H9 (cell line): ENCODE data around the gene USP46. TPM values are rescaled to one million over a fixed set of nuclear protein-coding genes. Genes with fewer than 3 reads are reported as not detected.

Source experiments
- DNase-seq: peaks from one replicate; pipeline ENCODE4 v3.0.0-alpha.2; 2017
- H2AFZ ChIP-seq: one replicate; pipeline ENCODE4 v1.6.1; 2013; ENCODE audit warnings: mild to moderate bottlenecking, low read length, control low read depth, moderate library complexity
- H2AK5ac ChIP-seq: 2 replicates; pipeline ENCODE4 v1.6.1; 2013; ENCODE audit warnings: low read length, control low read depth, mixed read lengths; ENCODE audit not compliant: insufficient read length
- H2BK120ac ChIP-seq: one replicate; pipeline ENCODE4 v1.6.1; 2013; ENCODE audit warnings: low read depth, mild to moderate bottlenecking, low read length, control low read depth, inconsistent platforms; ENCODE audit not compliant: poor library complexity, severe bottlenecking
- H2BK12ac ChIP-seq: 2 replicates; pipeline ENCODE4 v1.6.1; 2013; ENCODE audit warnings: low read length, control low read depth, mixed read lengths, low read depth; ENCODE audit not compliant: insufficient read length
- H2BK15ac ChIP-seq: 2 replicates; pipeline ENCODE4 v1.6.1; 2013; ENCODE audit warnings: low read depth, low read length, control low read depth
- H2BK20ac ChIP-seq: one replicate; pipeline ENCODE4 v1.6.1; 2013; ENCODE audit warnings: low read depth, mild to moderate bottlenecking, low read length, control low read depth, inconsistent platforms; ENCODE audit not compliant: poor library complexity, severe bottlenecking
- H2BK5ac ChIP-seq: 2 replicates; pipeline ENCODE4 v1.6.1; 2013; ENCODE audit warnings: low read length, control low read depth, mixed read lengths; ENCODE audit not compliant: insufficient read length
- H3K14ac ChIP-seq: 2 replicates; pipeline ENCODE4 v1.6.1; 2013; ENCODE audit warnings: low read length, control low read depth; ENCODE audit not compliant: insufficient read depth
- H3K18ac ChIP-seq: 2 replicates; pipeline ENCODE4 v1.6.1; 2013; ENCODE audit warnings: low read depth, mild to moderate bottlenecking, mixed read lengths, low read length, control low read depth; ENCODE audit not compliant: insufficient read length
- H3K23ac ChIP-seq: 2 replicates; pipeline ENCODE4 v1.6.1; 2013; ENCODE audit warnings: low read length, control low read depth, mixed read lengths, low read depth; ENCODE audit not compliant: insufficient read length
- H3K23me2 ChIP-seq: 2 replicates; pipeline ENCODE4 v1.6.1; 2013; ENCODE audit warnings: low read depth, mild to moderate bottlenecking, mixed read lengths, low read length, control low read depth; ENCODE audit not compliant: insufficient read length, poor library complexity, severe bottlenecking
- H3K27ac ChIP-seq: 2 replicates; pipeline ENCODE4 v1.5.1; 2013; ENCODE audit warnings: low read length, control low read depth, mixed read lengths, low read depth; ENCODE audit not compliant: insufficient read length
- H3K27me3 ChIP-seq: 2 replicates; pipeline ENCODE4 v1.6.1; 2013; ENCODE audit warnings: low read length, control low read depth, inconsistent platforms; ENCODE audit not compliant: insufficient read depth
- H3K4ac ChIP-seq: 2 replicates; pipeline ENCODE4 v1.6.1; 2013; ENCODE audit warnings: low read depth, mild to moderate bottlenecking, control low read depth, inconsistent platforms, low read length, moderate library complexity
- H3K4me1 ChIP-seq: 2 replicates; pipeline ENCODE4 v1.6.1; 2013; ENCODE audit warnings: low read length, control low read depth, inconsistent platforms; ENCODE audit not compliant: insufficient read depth
- H3K4me2 ChIP-seq: 2 replicates; pipeline ENCODE4 v1.6.1; 2013; ENCODE audit warnings: low read length, control low read depth, mixed read lengths; ENCODE audit not compliant: insufficient read length, insufficient read depth
- H3K56ac ChIP-seq: 2 replicates; pipeline ENCODE4 v1.6.1; 2013; ENCODE audit warnings: low read depth, mild to moderate bottlenecking, mixed read lengths, low read length, control low read depth; ENCODE audit not compliant: insufficient read length
- H3K79me1 ChIP-seq: 2 replicates; pipeline ENCODE4 v1.6.1; 2013; ENCODE audit warnings: low read depth, mild to moderate bottlenecking, moderate library complexity, low read length, control low read depth, inconsistent platforms; ENCODE audit not compliant: insufficient read depth, poor library complexity, severe bottlenecking
- H3K79me2 ChIP-seq: 2 replicates; pipeline ENCODE4 v1.6.1; 2013; ENCODE audit warnings: low read length, control low read depth, inconsistent platforms; ENCODE audit not compliant: insufficient read depth
- H3K9ac ChIP-seq: 2 replicates; pipeline ENCODE4 v1.6.1; 2013; ENCODE audit warnings: low read length, control low read depth, mixed read lengths; ENCODE audit not compliant: insufficient read length; ENCODE audit errors: extremely low read depth
- H3K9me3 ChIP-seq: one replicate; pipeline ENCODE4 v1.6.1; 2013; ENCODE audit warnings: low read depth, low read length, inconsistent platforms; ENCODE audit not compliant: control insufficient read depth
- H3T11ph ChIP-seq: one replicate; pipeline ENCODE4 v1.6.1; 2013; ENCODE audit warnings: mild to moderate bottlenecking, low read length, control low read depth, inconsistent platforms
- H4K20me1 ChIP-seq: one replicate; pipeline ENCODE4 v1.6.1; 2013; ENCODE audit not compliant: control insufficient read depth, insufficient read length, insufficient read depth
- H4K5ac ChIP-seq: 2 replicates; pipeline ENCODE4 v1.6.1; 2013; ENCODE audit warnings: low read depth, mild to moderate bottlenecking, mixed read lengths, low read length, control low read depth; ENCODE audit not compliant: insufficient read length
- H4K8ac ChIP-seq: replicated peaks from 2 replicates; pipeline ENCODE4 v1.6.1; 2013; ENCODE audit warnings: low read length, control low read depth, mixed read lengths, low read depth; ENCODE audit not compliant: insufficient read length
- H4K91ac ChIP-seq: 2 replicates; pipeline ENCODE4 v1.6.1; 2013; ENCODE audit warnings: low read depth, mild to moderate bottlenecking, moderate library complexity, mixed read lengths, low read length, control low read depth; ENCODE audit not compliant: insufficient read length
- H3K27ac Mint-ChIP-seq, 3 experiments: 2 replicates in 2 of 3; 3 replicates in 1 of 3; pipeline ENCODE4 v1.8.0; 2020 to 2021; ENCODE audit warnings: mixed read lengths in 3 of 3, mild to moderate bottlenecking in 1 of 3, moderate library complexity in 1 of 3
- H3K27me3 Mint-ChIP-seq: 2 replicates; pipeline ENCODE4 v1.8.0; 2021; ENCODE audit warnings: low read depth, mild to moderate bottlenecking, moderate library complexity, mixed read lengths
- H3K36me3 Mint-ChIP-seq, 3 experiments: 2 replicates in 2 of 3; 3 replicates in 1 of 3; pipeline ENCODE4 v1.8.0; 2020 to 2021; ENCODE audit warnings: low read depth in 3 of 3, mixed read lengths in 3 of 3; ENCODE audit not compliant: insufficient read depth in 1 of 3
- H3K4me1 Mint-ChIP-seq, 2 experiments: 2 replicates each; pipeline ENCODE4 v1.8.0; 2020; ENCODE audit warnings: mixed read lengths in 2 of 2
- H3K4me3 Mint-ChIP-seq, 2 experiments: 2 replicates in 1 of 2; 3 replicates in 1 of 2; pipeline ENCODE4 v1.8.0; 2020 to 2021; ENCODE audit warnings: mild to moderate bottlenecking in 2 of 2, mixed read lengths in 2 of 2, moderate library complexity in 1 of 2
- H3K9me3 Mint-ChIP-seq, 2 experiments: 2 replicates in 1 of 2; 3 replicates in 1 of 2; pipeline ENCODE4 v1.8.0; 2020; ENCODE audit warnings: mild to moderate bottlenecking in 2 of 2, mixed read lengths in 2 of 2, moderate library complexity in 1 of 2
- WGBS: extraction: QIAGEN DNeasy Blood & Tissue Kit; methylation state at CpG from one replicate; pipeline ENCODE4 v1.1.7; 2013; ENCODE audit warnings: missing lambda C conversion rate, low lambda C conversion rate, mixed read lengths; ENCODE audit not compliant: insufficient read length; ENCODE audit errors: extremely low coverage; 5-methylcytosine and 5-hydroxymethylcytosine counted together
- total RNA-seq: library from RNA; stranded (reverse); gene quantifications from 2 replicates; pipeline ENCODE4 v1.2.1, GENCODE V29; 2021
- TF ChIP-seq, protein P1 (sequence below): fragments of 200-600 bp; sonication (generic); conservative IDR thresholded peaks from 3 replicates; pipeline ENCODE4 v1.8.0; 2021; ENCODE audit warnings: antibody characterized with exemption, mild to moderate bottlenecking

Gene USP46
- total RNA-seq, 1 experiment from 2014 or later: 59.8 TPM

DNA sequence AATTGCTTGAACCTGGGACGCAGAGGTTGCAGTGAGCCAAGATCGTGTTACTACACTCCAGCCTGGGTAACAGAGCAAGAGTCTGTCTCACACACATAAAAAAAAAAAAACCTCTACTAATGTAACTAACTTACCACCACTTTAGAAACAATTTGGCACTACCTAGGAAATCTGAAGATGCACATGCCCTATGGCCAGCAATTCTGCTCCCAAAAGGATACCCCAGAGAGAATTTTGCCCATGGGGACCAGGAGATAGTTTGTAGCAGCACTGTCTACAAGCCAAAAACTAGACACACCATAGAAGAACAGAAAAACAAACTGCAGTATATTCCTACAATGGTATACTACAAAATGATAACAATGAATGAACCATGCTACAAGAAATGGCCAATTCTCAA lies 37.5 kb downstream of the USP46 start:
- no peaks in the 10 kb centered on the region for H3K9me3 Mint-ChIP-seq
- Histone ChIP-seq H3K27me3 (no peaks in the 10 kb centered on the region), H2BK15ac (no peak overlapping the region), H2BK20ac (no peak overlapping the region), H3K4me1 (no peaks in the 10 kb centered on the region), H3K56ac (no peak overlapping the region), H3K14ac (no peak overlapping the region), H2BK120ac (no peak overlapping the region), H3T11ph (no peak overlapping the region), H2BK12ac (no peak overlapping the region), H2AK5ac (no peak overlapping the region), H4K5ac (no peak overlapping the region), H3K23ac (no peak overlapping the region), H3K9me3 (no peaks in the 10 kb centered on the region), H3K23me2 (no peaks in the 10 kb centered on the region), H3K79me2 (no peaks in the 10 kb centered on the region; the same call in 1 of the 2 replicates), H3K79me1 (peaks cover 6% of the 10 kb centered on the region), H2BK5ac (no peak overlapping the region), H3K4ac (no peak overlapping the region), H3K9ac (no peak overlapping the region), H4K8ac (no peak overlapping the region), H4K91ac (no peak overlapping the region), H2AFZ (no peak overlapping the region), H3K18ac (no peak overlapping the region), H3K4me2 (no peak overlapping the region), H3K27ac (no peak overlapping the region), H4K20me1 (no peaks in the 10 kb centered on the region)
- WGBS: no CpG with 5 or more reads among the region's 2 CpGs
- peaks cover 18 to 32% (median 32%) of the 10 kb centered on the region in 3 experiments for H3K36me3 Mint-ChIP-seq
- peaks cover 15 to 17% of the 10 kb centered on the region in 2 experiments for H3K4me1 Mint-ChIP-seq
- no peak overlapping the region for H3K27ac Mint-ChIP-seq
- no peaks in the 10 kb centered on the region for H3K27me3 Mint-ChIP-seq
- TF ChIP-seq, protein P1, sequence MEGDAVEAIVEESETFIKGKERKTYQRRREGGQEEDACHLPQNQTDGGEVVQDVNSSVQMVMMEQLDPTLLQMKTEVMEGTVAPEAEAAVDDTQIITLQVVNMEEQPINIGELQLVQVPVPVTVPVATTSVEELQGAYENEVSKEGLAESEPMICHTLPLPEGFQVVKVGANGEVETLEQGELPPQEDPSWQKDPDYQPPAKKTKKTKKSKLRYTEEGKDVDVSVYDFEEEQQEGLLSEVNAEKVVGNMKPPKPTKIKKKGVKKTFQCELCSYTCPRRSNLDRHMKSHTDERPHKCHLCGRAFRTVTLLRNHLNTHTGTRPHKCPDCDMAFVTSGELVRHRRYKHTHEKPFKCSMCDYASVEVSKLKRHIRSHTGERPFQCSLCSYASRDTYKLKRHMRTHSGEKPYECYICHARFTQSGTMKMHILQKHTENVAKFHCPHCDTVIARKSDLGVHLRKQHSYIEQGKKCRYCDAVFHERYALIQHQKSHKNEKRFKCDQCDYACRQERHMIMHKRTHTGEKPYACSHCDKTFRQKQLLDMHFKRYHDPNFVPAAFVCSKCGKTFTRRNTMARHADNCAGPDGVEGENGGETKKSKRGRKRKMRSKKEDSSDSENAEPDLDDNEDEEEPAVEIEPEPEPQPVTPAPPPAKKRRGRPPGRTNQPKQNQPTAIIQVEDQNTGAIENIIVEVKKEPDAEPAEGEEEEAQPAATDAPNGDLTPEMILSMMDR: no peak
- H3K4me3 Mint-ChIP-seq: no peak overlapping the region
- DNase-seq: no peak
